MM.1S (cell line): Measurements from ENCODE around the gene PGBD2.

Experiments used
- CTCF ChIP-seq: fragments of 300-600 bp; sonication (generic); IDR thresholded peaks from 2 replicates; pipeline ENCODE4 v1.5.1; 2016; ENCODE audit warnings: antibody characterized with exemption, low read length, mixed read lengths
- EZH2phosphoT487 ChIP-seq: fragments of 300-600 bp; sonication (generic); IDR thresholded peaks from 2 replicates; pipeline ENCODE4 v1.6.1; 2018; ENCODE audit warnings: antibody characterized with exemption, low read length

GRCh38 chr1:248913933-248914332 is 7.9 kb downstream of the PGBD2 start:
- TF ChIP-seq EZH2phosphoT487 = no peak
- TF ChIP-seq CTCF = no peak
